ENCODE data around the gene STMN3. TPM values are rescaled to one million over a fixed set of nuclear protein-coding genes. Genes with fewer than 3 reads are reported as not detected.

STMN3 gene
- total RNA-seq, 1 donor from 2014 or later, result 40.8 TPM

DNA sequence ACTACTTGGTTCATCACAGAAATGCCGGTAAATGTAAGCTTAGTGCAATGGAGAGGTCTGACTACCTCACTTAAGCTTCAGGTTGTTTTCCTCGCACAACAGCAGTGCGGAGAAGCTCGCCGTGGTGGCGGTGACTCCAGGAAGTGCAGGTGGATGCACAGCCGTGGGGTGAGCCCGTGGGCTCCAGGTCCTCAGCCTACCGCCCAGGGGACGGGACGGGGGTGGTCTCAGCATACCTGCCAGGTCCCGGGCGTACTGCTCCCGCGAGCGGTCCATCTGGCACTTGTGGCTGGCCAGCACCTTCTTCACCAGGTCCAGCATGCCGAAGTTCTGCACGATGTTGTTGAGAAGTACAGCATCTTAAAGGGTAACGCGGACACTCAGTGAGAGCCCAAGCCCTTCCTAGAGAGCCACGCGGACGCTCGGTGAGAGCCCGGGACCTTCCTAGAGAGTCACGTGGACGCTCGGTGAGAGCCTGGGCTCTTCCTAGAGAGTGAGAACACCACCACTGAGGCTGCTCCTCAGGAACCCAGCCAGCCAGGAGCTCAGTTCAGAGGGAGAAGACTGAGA, 61.4 kb downstream of the STMN3 start:
- H3K27me3 ChIP-seq (ENCODE audit: control insufficient read depth, insufficient read depth, low read length), result no peaks in the 10 kb centered on the region
- no peaks in the 10 kb centered on the region for H3K36me3 ChIP-seq (ENCODE audit: control insufficient read depth, insufficient read depth, low read length)
- no peak for DNase-seq (ENCODE audit: low read depth)
- H3K4me3 ChIP-seq (ENCODE audit: low read depth, low read length), result no peak overlapping the region
- TF ChIP-seq, protein P1, sequence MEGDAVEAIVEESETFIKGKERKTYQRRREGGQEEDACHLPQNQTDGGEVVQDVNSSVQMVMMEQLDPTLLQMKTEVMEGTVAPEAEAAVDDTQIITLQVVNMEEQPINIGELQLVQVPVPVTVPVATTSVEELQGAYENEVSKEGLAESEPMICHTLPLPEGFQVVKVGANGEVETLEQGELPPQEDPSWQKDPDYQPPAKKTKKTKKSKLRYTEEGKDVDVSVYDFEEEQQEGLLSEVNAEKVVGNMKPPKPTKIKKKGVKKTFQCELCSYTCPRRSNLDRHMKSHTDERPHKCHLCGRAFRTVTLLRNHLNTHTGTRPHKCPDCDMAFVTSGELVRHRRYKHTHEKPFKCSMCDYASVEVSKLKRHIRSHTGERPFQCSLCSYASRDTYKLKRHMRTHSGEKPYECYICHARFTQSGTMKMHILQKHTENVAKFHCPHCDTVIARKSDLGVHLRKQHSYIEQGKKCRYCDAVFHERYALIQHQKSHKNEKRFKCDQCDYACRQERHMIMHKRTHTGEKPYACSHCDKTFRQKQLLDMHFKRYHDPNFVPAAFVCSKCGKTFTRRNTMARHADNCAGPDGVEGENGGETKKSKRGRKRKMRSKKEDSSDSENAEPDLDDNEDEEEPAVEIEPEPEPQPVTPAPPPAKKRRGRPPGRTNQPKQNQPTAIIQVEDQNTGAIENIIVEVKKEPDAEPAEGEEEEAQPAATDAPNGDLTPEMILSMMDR (IDR thresholded peaks at IDR 0.05; ENCODE audit: insufficient read depth, low read length, poor library complexity, severe bottlenecking), result no peak

DNA sequence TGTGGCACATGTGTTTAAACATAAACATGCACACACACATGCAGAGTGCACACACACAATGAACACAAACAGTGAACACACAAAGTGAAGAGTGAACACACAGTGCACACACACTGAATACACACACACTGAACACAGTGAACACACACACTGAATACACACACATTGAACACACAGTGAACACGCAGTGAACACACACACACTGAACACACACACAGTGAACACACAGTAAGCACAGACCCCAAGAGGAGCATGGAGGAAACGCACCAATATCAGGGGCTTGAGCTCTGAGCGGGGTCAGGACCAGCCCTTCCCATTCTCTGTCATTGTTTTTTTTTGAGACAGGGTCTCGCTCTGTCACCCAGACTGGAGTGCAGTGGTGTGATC, 62.1 kb downstream of the STMN3 start:
- no peak for DNase-seq (ENCODE audit: low read depth)
- TF ChIP-seq, protein P1 (IDR thresholded peaks at IDR 0.05; ENCODE audit: insufficient read depth, low read length, poor library complexity, severe bottlenecking), result no peak
- no peaks in the 10 kb centered on the region for H3K36me3 ChIP-seq (ENCODE audit: control insufficient read depth, insufficient read depth, low read length)
- H3K4me3 ChIP-seq (ENCODE audit: low read depth, low read length), result no peak overlapping the region
- H3K27me3 ChIP-seq (ENCODE audit: control insufficient read depth, insufficient read depth, low read length), result no peaks in the 10 kb centered on the region

DNA sequence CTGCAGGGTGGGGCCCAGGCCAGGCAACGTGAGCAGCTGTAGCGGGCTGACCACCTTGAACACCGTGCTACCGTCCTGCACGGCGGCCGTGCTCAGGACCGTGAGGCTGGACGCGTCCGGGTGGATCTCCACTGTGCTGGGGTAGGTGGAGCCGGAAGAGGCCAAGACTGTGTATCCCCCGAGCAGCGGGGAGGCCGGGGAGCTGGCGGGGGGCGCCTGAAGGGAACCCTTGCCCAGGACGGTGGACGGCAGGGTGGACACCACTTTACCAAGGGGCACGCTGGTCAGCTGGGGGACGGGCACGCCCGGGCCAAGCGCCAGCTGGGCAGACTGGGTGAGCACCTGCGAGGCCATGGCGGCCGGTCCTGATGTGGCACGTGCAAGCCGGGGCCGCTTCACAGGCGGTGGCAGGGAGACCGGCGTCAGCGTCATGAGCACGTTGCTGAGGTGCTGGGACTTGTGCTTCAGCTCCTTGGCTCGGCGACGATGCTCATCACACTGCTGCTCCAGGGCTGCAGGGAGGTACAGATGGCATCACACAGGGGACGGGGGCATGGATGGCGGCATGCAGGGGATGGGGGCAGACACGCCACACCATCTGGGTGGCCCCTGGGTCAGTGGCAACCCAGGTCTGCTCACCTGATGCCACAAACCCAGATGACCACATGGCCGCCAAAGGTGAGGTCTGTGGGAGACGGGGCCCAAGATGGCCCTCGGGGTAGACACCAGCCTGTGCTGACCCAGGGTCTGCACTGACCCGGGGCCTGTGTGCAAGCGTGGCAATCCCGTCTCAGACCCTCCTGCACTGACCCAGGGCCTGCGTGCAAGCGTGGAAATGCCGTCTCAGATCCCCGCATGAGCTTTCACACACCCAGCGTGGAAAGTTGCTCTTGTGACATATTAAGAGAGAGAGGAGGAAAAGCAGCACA, 62.7 kb downstream of the STMN3 start:
- no peaks in the 10 kb centered on the region for H3K36me3 ChIP-seq (ENCODE audit: control insufficient read depth, insufficient read depth, low read length)
- TF ChIP-seq, protein P1 (IDR thresholded peaks at IDR 0.05; ENCODE audit: insufficient read depth, low read length, poor library complexity, severe bottlenecking), result no peak
- no peak overlapping the region for H3K4me3 ChIP-seq (ENCODE audit: low read depth, low read length)
- DNase-seq (ENCODE audit: low read depth), result no peak
- no peaks in the 10 kb centered on the region for H3K27me3 ChIP-seq (ENCODE audit: control insufficient read depth, insufficient read depth, low read length)

Other genes starting within 250 kb of the STMN3 start
- 0.04 and 0.21 TPM in 2 replicates for gene KCNQ2, start 180.8 kb downstream of the STMN3 start, total RNA-seq
- 14.9 and 18.0 TPM in 2 replicates for gene EEF1A2, start 154.3 kb downstream of the STMN3 start, total RNA-seq
- 114 and 211 TPM in 2 replicates for gene PPDPF, start 132.7 kb downstream of the STMN3 start, total RNA-seq
- gene PTK6, start 116.0 kb downstream of the STMN3 start, total RNA-seq, result 0.33 and 0.55 TPM in 2 replicates
- 0.48 TPM in 1 of 2 replicates, not detected in the other for gene SRMS, start 105.7 kb downstream of the STMN3 start, total RNA-seq
- gene FNDC11, start 99.3 kb downstream of the STMN3 start, total RNA-seq, result 0.68 and 1.1 TPM in 2 replicates
- gene HELZ2, start 79.2 kb downstream of the STMN3 start, total RNA-seq, result 69.2 and 85.2 TPM in 2 replicates
- 14.4 and 17.7 TPM in 2 replicates for gene GMEB2, start 26.3 kb downstream of the STMN3 start, total RNA-seq
- gene RTEL1, start 4.9 kb upstream of the STMN3 start, total RNA-seq, result 18.6 and 30.7 TPM in 2 replicates
- gene TNFRSF6B, start 43.2 kb upstream of the STMN3 start, total RNA-seq, result 97.0 and 119 TPM in 2 replicates
- gene ARFRP1, start 54.6 kb upstream of the STMN3 start, total RNA-seq, result 47.7 and 56.9 TPM in 2 replicates
- gene ZGPAT, start 54.6 kb upstream of the STMN3 start, total RNA-seq, result 39.8 and 42.6 TPM in 2 replicates
- gene LIME1, start 83.2 kb upstream of the STMN3 start, total RNA-seq, result 9.4 and 14.0 TPM in 2 replicates
- 50.2 and 91.1 TPM in 2 replicates for gene SLC2A4RG, start 86.4 kb upstream of the STMN3 start, total RNA-seq
- gene ZBTB46, start 177.8 kb upstream of the STMN3 start, total RNA-seq, result 7.2 and 7.8 TPM in 2 replicates
- gene ABHD16B, start 208.1 kb upstream of the STMN3 start, total RNA-seq, result not detected in 2 replicates
- 166 and 177 TPM in 2 replicates for gene TPD52L2, start 211.8 kb upstream of the STMN3 start, total RNA-seq
- 53.9 and 57.2 TPM in 2 replicates for gene DNAJC5, start 241.7 kb upstream of the STMN3 start, total RNA-seq

All from kidney epithelial cell (primary cell).